Stimulated activated CD4-positive, alpha-beta T cell treated with anti-CD3 and anti-CD28 coated beads, Interleukin-15, amount 100 ng/mL, for 48 hours (primary cell): Measurements from ENCODE around the gene RASD1.
A peak's percentile ranks its signal among the peaks of the same experiment; 100 is the strongest.

Experiments
- DNase-seq, 2 donors: peaks; one replicate each; pipeline ENCODE4 v3.0.0-alpha.2; 2020; ENCODE audit warnings: low read depth in 2 of 2

RASD1 gene

GRCh38 chr17:17496189-17497064 is at the start of gene RASD1:
Gene RASD1 (minus strand): TSS chr17:17496395. CDS start chr17:17496181, 214 bp downstream.
- DNase-seq = peak; percentile 56 to 80

- DNase-seq = no peak
These were observed 49.8 kb upstream of the RASD1 start for GRCh38 chr17:17545984-17546383.

- no peak for DNase-seq
These were observed 49.0 kb upstream of the RASD1 start for GRCh38 chr17:17545031-17545820.

- DNase-seq = no peak
These were observed 46.9 kb upstream of the RASD1 start for GRCh38 chr17:17542906-17543635.

- DNase-seq = no peak
These were observed 45.4 kb upstream of the RASD1 start for GRCh38 chr17:17541640-17542001.

GRCh38 chr17:17540935-17541639 is 44.9 kb upstream of the RASD1 start:
- no peak for DNase-seq

- no peak for DNase-seq
These were observed 44.2 kb upstream of the RASD1 start for GRCh38 chr17:17540278-17540906.

GRCh38 chr17:17539591-17539990 is 43.4 kb upstream of the RASD1 start:
- DNase-seq = no peak

GRCh38 chr17:17538417-17539391 is 42.5 kb upstream of the RASD1 start:
- DNase-seq = no peak

- no peak for DNase-seq
These were observed 41.3 kb upstream of the RASD1 start for GRCh38 chr17:17537311-17538099.

- no peak for DNase-seq
These were observed 40.5 kb upstream of the RASD1 start for GRCh38 chr17:17536702-17537101.

- DNase-seq = no peak
These were observed 39.8 kb upstream of the RASD1 start for GRCh38 chr17:17535957-17536356.

GRCh38 chr17:17533901-17534441 is 37.8 kb upstream of the RASD1 start:
- DNase-seq = no peak

GRCh38 chr17:17532991-17533390 is 36.8 kb upstream of the RASD1 start:
- DNase-seq = no peak

GRCh38 chr17:17531156-17531555 is 35.0 kb upstream of the RASD1 start:
- no peak for DNase-seq

GRCh38 chr17:17528696-17529652 is 32.8 kb upstream of the RASD1 start:
- DNase-seq = no peak

GRCh38 chr17:17527956-17528500 is 31.8 kb upstream of the RASD1 start:
- no peak for DNase-seq
